H9 (cell line): ENCODE results near the gene KRT35. TPM values are rescaled to one million over a fixed set of nuclear protein-coding genes. Genes with fewer than 3 reads are reported as not detected.

Source experiments
- DNase-seq: peaks from one replicate; pipeline ENCODE4 v3.0.0-alpha.2; 2017
- H2AFZ ChIP-seq: one replicate; pipeline ENCODE4 v1.6.1; 2013; ENCODE audit warnings: mild to moderate bottlenecking, low read length, control low read depth, moderate library complexity
- H2AK5ac ChIP-seq: 2 replicates; pipeline ENCODE4 v1.6.1; 2013; ENCODE audit warnings: low read length, control low read depth, mixed read lengths; ENCODE audit not compliant: insufficient read length
- H2BK120ac ChIP-seq: one replicate; pipeline ENCODE4 v1.6.1; 2013; ENCODE audit warnings: low read depth, mild to moderate bottlenecking, low read length, control low read depth, inconsistent platforms; ENCODE audit not compliant: poor library complexity, severe bottlenecking
- H2BK12ac ChIP-seq: 2 replicates; pipeline ENCODE4 v1.6.1; 2013; ENCODE audit warnings: low read length, control low read depth, mixed read lengths, low read depth; ENCODE audit not compliant: insufficient read length
- H2BK15ac ChIP-seq: 2 replicates; pipeline ENCODE4 v1.6.1; 2013; ENCODE audit warnings: low read depth, low read length, control low read depth
- H2BK20ac ChIP-seq: one replicate; pipeline ENCODE4 v1.6.1; 2013; ENCODE audit warnings: low read depth, mild to moderate bottlenecking, low read length, control low read depth, inconsistent platforms; ENCODE audit not compliant: poor library complexity, severe bottlenecking
- H2BK5ac ChIP-seq: 2 replicates; pipeline ENCODE4 v1.6.1; 2013; ENCODE audit warnings: low read length, control low read depth, mixed read lengths; ENCODE audit not compliant: insufficient read length
- H3K14ac ChIP-seq: 2 replicates; pipeline ENCODE4 v1.6.1; 2013; ENCODE audit warnings: low read length, control low read depth; ENCODE audit not compliant: insufficient read depth
- H3K18ac ChIP-seq: 2 replicates; pipeline ENCODE4 v1.6.1; 2013; ENCODE audit warnings: low read depth, mild to moderate bottlenecking, mixed read lengths, low read length, control low read depth; ENCODE audit not compliant: insufficient read length
- H3K23ac ChIP-seq: 2 replicates; pipeline ENCODE4 v1.6.1; 2013; ENCODE audit warnings: low read length, control low read depth, mixed read lengths, low read depth; ENCODE audit not compliant: insufficient read length
- H3K23me2 ChIP-seq: 2 replicates; pipeline ENCODE4 v1.6.1; 2013; ENCODE audit warnings: low read depth, mild to moderate bottlenecking, mixed read lengths, low read length, control low read depth; ENCODE audit not compliant: insufficient read length, poor library complexity, severe bottlenecking
- H3K27ac ChIP-seq: 2 replicates; pipeline ENCODE4 v1.5.1; 2013; ENCODE audit warnings: low read length, control low read depth, mixed read lengths, low read depth; ENCODE audit not compliant: insufficient read length
- H3K27me3 ChIP-seq: 2 replicates; pipeline ENCODE4 v1.6.1; 2013; ENCODE audit warnings: low read length, control low read depth, inconsistent platforms; ENCODE audit not compliant: insufficient read depth
- H3K4ac ChIP-seq: 2 replicates; pipeline ENCODE4 v1.6.1; 2013; ENCODE audit warnings: low read depth, mild to moderate bottlenecking, control low read depth, inconsistent platforms, low read length, moderate library complexity
- H3K4me1 ChIP-seq: 2 replicates; pipeline ENCODE4 v1.6.1; 2013; ENCODE audit warnings: low read length, control low read depth, inconsistent platforms; ENCODE audit not compliant: insufficient read depth
- H3K4me2 ChIP-seq: 2 replicates; pipeline ENCODE4 v1.6.1; 2013; ENCODE audit warnings: low read length, control low read depth, mixed read lengths; ENCODE audit not compliant: insufficient read length, insufficient read depth
- H3K56ac ChIP-seq: 2 replicates; pipeline ENCODE4 v1.6.1; 2013; ENCODE audit warnings: low read depth, mild to moderate bottlenecking, mixed read lengths, low read length, control low read depth; ENCODE audit not compliant: insufficient read length
- H3K79me1 ChIP-seq: 2 replicates; pipeline ENCODE4 v1.6.1; 2013; ENCODE audit warnings: low read depth, mild to moderate bottlenecking, moderate library complexity, low read length, control low read depth, inconsistent platforms; ENCODE audit not compliant: insufficient read depth, poor library complexity, severe bottlenecking
- H3K79me2 ChIP-seq: 2 replicates; pipeline ENCODE4 v1.6.1; 2013; ENCODE audit warnings: low read length, control low read depth, inconsistent platforms; ENCODE audit not compliant: insufficient read depth
- H3K9ac ChIP-seq: 2 replicates; pipeline ENCODE4 v1.6.1; 2013; ENCODE audit warnings: low read length, control low read depth, mixed read lengths; ENCODE audit not compliant: insufficient read length; ENCODE audit errors: extremely low read depth
- H3K9me3 ChIP-seq: one replicate; pipeline ENCODE4 v1.6.1; 2013; ENCODE audit warnings: low read depth, low read length, inconsistent platforms; ENCODE audit not compliant: control insufficient read depth
- H3T11ph ChIP-seq: one replicate; pipeline ENCODE4 v1.6.1; 2013; ENCODE audit warnings: mild to moderate bottlenecking, low read length, control low read depth, inconsistent platforms
- H4K20me1 ChIP-seq: one replicate; pipeline ENCODE4 v1.6.1; 2013; ENCODE audit not compliant: control insufficient read depth, insufficient read length, insufficient read depth
- H4K5ac ChIP-seq: 2 replicates; pipeline ENCODE4 v1.6.1; 2013; ENCODE audit warnings: low read depth, mild to moderate bottlenecking, mixed read lengths, low read length, control low read depth; ENCODE audit not compliant: insufficient read length
- H4K8ac ChIP-seq: replicated peaks from 2 replicates; pipeline ENCODE4 v1.6.1; 2013; ENCODE audit warnings: low read length, control low read depth, mixed read lengths, low read depth; ENCODE audit not compliant: insufficient read length
- H4K91ac ChIP-seq: 2 replicates; pipeline ENCODE4 v1.6.1; 2013; ENCODE audit warnings: low read depth, mild to moderate bottlenecking, moderate library complexity, mixed read lengths, low read length, control low read depth; ENCODE audit not compliant: insufficient read length
- H3K27ac Mint-ChIP-seq, 3 experiments: 2 replicates in 2 of 3; 3 replicates in 1 of 3; pipeline ENCODE4 v1.8.0; 2020 to 2021; ENCODE audit warnings: mixed read lengths in 3 of 3, mild to moderate bottlenecking in 1 of 3, moderate library complexity in 1 of 3
- H3K27me3 Mint-ChIP-seq: 2 replicates; pipeline ENCODE4 v1.8.0; 2021; ENCODE audit warnings: low read depth, mild to moderate bottlenecking, moderate library complexity, mixed read lengths
- H3K36me3 Mint-ChIP-seq, 3 experiments: 2 replicates in 2 of 3; 3 replicates in 1 of 3; pipeline ENCODE4 v1.8.0; 2020 to 2021; ENCODE audit warnings: low read depth in 3 of 3, mixed read lengths in 3 of 3; ENCODE audit not compliant: insufficient read depth in 1 of 3
- H3K4me1 Mint-ChIP-seq, 2 experiments: 2 replicates each; pipeline ENCODE4 v1.8.0; 2020; ENCODE audit warnings: mixed read lengths in 2 of 2
- H3K4me3 Mint-ChIP-seq, 2 experiments: 2 replicates in 1 of 2; 3 replicates in 1 of 2; pipeline ENCODE4 v1.8.0; 2020 to 2021; ENCODE audit warnings: mild to moderate bottlenecking in 2 of 2, mixed read lengths in 2 of 2, moderate library complexity in 1 of 2
- H3K9me3 Mint-ChIP-seq, 2 experiments: 2 replicates in 1 of 2; 3 replicates in 1 of 2; pipeline ENCODE4 v1.8.0; 2020; ENCODE audit warnings: mild to moderate bottlenecking in 2 of 2, mixed read lengths in 2 of 2, moderate library complexity in 1 of 2
- CTCF ChIP-seq: fragments of 200-600 bp; sonication (generic); conservative IDR thresholded peaks from 3 replicates; pipeline ENCODE4 v1.8.0; 2021; ENCODE audit warnings: antibody characterized with exemption, mild to moderate bottlenecking
- WGBS: extraction: QIAGEN DNeasy Blood & Tissue Kit; methylation state at CpG from one replicate; pipeline ENCODE4 v1.1.7; 2013; ENCODE audit warnings: missing lambda C conversion rate, low lambda C conversion rate, mixed read lengths; ENCODE audit not compliant: insufficient read length; ENCODE audit errors: extremely low coverage; 5-methylcytosine and 5-hydroxymethylcytosine counted together
- total RNA-seq: library from RNA; stranded (reverse); gene quantifications from 2 replicates; pipeline ENCODE4 v1.2.1, GENCODE V29; 2021

The KRT35 gene
- total RNA-seq, 1 experiment from 2014 or later = not detected

GRCh38 chr17:41520821-41521521, 40.0 kb upstream of the KRT35 start:
- no peak for DNase-seq
- WGBS = no CpG with 5 or more reads among the region's 10 CpGs
- Histone ChIP-seq H2AFZ (no peak overlapping the region), H2BK15ac (no peak overlapping the region), H3K18ac (no peak overlapping the region), H3K79me1 (no peaks in the 10 kb centered on the region), H3K27ac (no peak overlapping the region), H4K20me1 (no peaks in the 10 kb centered on the region), H2BK20ac (no peak overlapping the region), H2BK120ac (no peak overlapping the region), H3K23me2 (no peaks in the 10 kb centered on the region), H3K4me2 (no peak overlapping the region), H4K5ac (no peak overlapping the region), H3K27me3 (no peaks in the 10 kb centered on the region), H3K56ac (no peak overlapping the region), H3K9ac (no peak overlapping the region), H3K79me2 (no peaks in the 10 kb centered on the region), H2AK5ac (no peak overlapping the region), H3K23ac (no peak overlapping the region), H3K9me3 (no peaks in the 10 kb centered on the region), H3K4me1 (no peaks in the 10 kb centered on the region; the same call in 1 of the 2 replicates), H2BK5ac (no peak overlapping the region), H4K8ac (no peak overlapping the region), H3T11ph (no peak overlapping the region), H3K4ac (no peak overlapping the region), H2BK12ac (no peak overlapping the region), H3K14ac (no peak overlapping the region), H4K91ac (no peak overlapping the region)
- H3K27me3 Mint-ChIP-seq = no peaks in the 10 kb centered on the region; the same call in 1 of the 2 replicates
- peaks cover 26 to 38% of the 10 kb centered on the region in 2 experiments for H3K4me1 Mint-ChIP-seq
- peaks cover 20 to 34% (median 28%) of the 10 kb centered on the region in 3 experiments; a peak in 6 of 7 replicates for H3K36me3 Mint-ChIP-seq
- no peak for TF ChIP-seq CTCF
- no peak overlapping the region for H3K4me3 Mint-ChIP-seq
- H3K9me3 Mint-ChIP-seq = no peaks in the 10 kb centered on the region; a peak in 1 of 5 replicates
- peak overlapping the region in 1 of 3 experiments; percentile 56; a peak in 2 of 7 replicates for H3K27ac Mint-ChIP-seq
